Testis (tissue), 3 donors: ENCODE data around the gene TMPRSS13. TPM values are rescaled to one million over a fixed set of nuclear protein-coding genes. Genes with fewer than 3 reads are reported as not detected.

Experiments used
- DNase-seq: peaks from one replicate; pipeline ENCODE4 v3.0.0-alpha.2; 2019
- H3K27ac ChIP-seq, 2 donors: fragments of 200-600 bp; sonication (generic); one replicate each; pipeline ENCODE4 v1.5.1; 2019
- H3K27me3 ChIP-seq: fragments of 200-600 bp; sonication (generic); one replicate; pipeline ENCODE4 v1.5.1; 2019
- H3K36me3 ChIP-seq: fragments of 200-600 bp; sonication (generic); one replicate; pipeline ENCODE4 v1.5.1; 2017; ENCODE audit warnings: low read depth; ENCODE audit errors: missing control alignments
- H3K4me1 ChIP-seq: fragments of 200-600 bp; sonication (generic); one replicate; pipeline ENCODE4 v1.5.1; 2019
- H3K4me3 ChIP-seq, 2 donors: fragments of 200-600 bp; sonication (generic); one replicate each; pipeline ENCODE4 v1.5.1; 2017 to 2019
- H3K9me3 ChIP-seq: fragments of 200-600 bp; sonication (generic); one replicate; pipeline ENCODE4 v1.5.1; 2017
- POLR2A ChIP-seq: fragments of 450-650 bp; IDR thresholded peaks from one replicate; pipeline ENCODE4 v1.6.1; 2017; ENCODE audit warnings: antibody characterized with exemption, mild to moderate bottlenecking, moderate library complexity
- WGBS, 2 donors: methylation state at CpG; one replicate each; pipeline ENCODE4 v1.1.5; 2018; 5-methylcytosine and 5-hydroxymethylcytosine counted together
- intact Hi-C: fragments of 100-400 bp; cut with DNase I; formaldehyde crosslinking; loops from one replicate; pipeline ENCODE4 v1.15.1; 2023; ENCODE audit warnings: low total_unique reads
- polyA plus RNA-seq: library from polyadenylated mRNA; stranded (reverse); fragments of 350-450 nt; fragmentation: Illumina TruSeq; extraction: RNeasy Lipid Tissue Mini Kit (QIAGEN cat#74804); gene quantifications from one replicate; pipeline ENCODE4 v1.2.3, GENCODE V29; 2014; ENCODE audit warnings: low read depth, low replicate concordance; ENCODE audit not compliant: insufficient read depth
- total RNA-seq, 2 donors: library from RNA; depleted of rRNA; stranded (reverse); fragments of >200 nt; gene quantifications; one replicate each; pipeline ENCODE4 v1.2.3, GENCODE V29; 2016
- TF ChIP-seq, protein P1 (sequence below), 3 experiments: fragments of 450-650 bp in 2 of 3; fragments of 200-600 bp in 1 of 3; sonication (generic) in 1 of 3; IDR thresholded peaks; one replicate each; pipeline ENCODE4 v1.5.1; 2016 to 2019; ENCODE audit warnings: antibody characterized with exemption in 3 of 3, mild to moderate bottlenecking in 2 of 3, moderate library complexity in 1 of 3

TMPRSS13 gene
- total and polyA plus RNA-seq, 3 donors from 2014 or later: 0.74 to 0.91 (median 0.87) TPM

DNA sequence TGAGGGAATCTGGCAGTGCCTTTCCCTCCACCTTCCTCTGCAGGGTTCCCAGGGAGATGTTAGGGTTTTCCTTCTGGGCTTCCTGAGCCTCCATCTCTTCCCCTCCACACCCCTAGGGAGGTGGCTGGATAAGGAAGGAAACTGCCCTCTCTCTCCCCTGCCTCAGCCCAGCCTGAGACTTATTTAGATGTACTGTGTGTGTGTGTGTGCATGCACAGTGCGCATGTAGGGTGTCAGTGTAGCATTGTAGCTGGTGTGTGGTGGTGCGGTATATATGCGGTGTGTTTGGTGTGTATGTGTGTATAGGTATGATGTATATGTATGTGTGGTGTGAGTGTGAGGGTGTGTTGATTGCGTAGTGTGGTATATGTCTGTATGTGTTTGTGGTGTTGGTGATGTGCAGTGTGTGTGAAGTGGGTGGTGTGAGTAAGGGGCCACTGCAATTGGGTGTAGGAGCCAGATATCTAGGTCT, 54.3 kb downstream of the TMPRSS13 start:
- no peak for TF ChIP-seq POLR2A
- TF ChIP-seq, protein P1, sequence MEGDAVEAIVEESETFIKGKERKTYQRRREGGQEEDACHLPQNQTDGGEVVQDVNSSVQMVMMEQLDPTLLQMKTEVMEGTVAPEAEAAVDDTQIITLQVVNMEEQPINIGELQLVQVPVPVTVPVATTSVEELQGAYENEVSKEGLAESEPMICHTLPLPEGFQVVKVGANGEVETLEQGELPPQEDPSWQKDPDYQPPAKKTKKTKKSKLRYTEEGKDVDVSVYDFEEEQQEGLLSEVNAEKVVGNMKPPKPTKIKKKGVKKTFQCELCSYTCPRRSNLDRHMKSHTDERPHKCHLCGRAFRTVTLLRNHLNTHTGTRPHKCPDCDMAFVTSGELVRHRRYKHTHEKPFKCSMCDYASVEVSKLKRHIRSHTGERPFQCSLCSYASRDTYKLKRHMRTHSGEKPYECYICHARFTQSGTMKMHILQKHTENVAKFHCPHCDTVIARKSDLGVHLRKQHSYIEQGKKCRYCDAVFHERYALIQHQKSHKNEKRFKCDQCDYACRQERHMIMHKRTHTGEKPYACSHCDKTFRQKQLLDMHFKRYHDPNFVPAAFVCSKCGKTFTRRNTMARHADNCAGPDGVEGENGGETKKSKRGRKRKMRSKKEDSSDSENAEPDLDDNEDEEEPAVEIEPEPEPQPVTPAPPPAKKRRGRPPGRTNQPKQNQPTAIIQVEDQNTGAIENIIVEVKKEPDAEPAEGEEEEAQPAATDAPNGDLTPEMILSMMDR (IDR thresholded peaks at IDR 0.05): no peak
- no peak for DNase-seq
- no peaks in the 10 kb centered on the region for H3K27me3 ChIP-seq
- H3K9me3 ChIP-seq: no peaks in the 10 kb centered on the region
- H3K36me3 ChIP-seq: no peaks in the 10 kb centered on the region
- peak overlapping the region; percentile 85 to 92 for H3K27ac ChIP-seq
- intact Hi-C loops: no loop called here
- WGBS, 2 donors: 47 to 57% methylated on average over 4 of the region's 4 CpGs
- H3K4me1 ChIP-seq: peaks cover 60% of the 10 kb centered on the region
- peak overlapping the region; percentile 54 to 85 for H3K4me3 ChIP-seq

DNA sequence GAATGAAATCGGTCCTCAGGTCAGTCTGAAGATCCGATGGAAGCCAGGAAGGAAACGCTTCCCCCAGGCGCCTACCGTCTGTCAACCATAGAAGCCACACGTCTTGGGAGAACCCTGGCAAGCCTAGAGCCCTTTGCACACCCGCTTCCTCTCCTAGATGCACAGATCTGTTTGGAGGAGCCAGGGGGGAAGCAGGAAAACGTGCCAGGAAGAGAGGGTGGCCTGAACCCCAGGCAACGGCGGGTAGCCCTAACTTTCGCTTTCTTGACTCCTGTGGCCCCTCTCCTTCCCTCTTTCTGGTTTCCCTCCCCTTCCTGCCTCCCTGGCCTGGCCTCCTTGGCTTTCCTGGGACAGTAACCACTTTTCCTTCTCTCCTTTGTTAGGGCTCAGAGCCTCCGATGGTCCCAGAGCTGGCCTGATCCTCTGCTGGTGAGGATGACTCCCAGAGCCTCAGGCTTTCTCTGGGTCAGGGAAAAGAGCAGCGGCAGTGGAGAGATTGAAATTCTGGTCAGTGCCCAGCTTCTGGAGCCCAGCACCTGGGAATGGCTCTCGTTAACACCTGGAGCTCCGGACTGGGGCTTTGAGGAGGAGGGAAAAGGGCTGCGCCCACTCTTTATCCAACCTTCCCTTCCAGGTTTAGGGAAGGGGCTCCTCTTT, 54.8 kb downstream of the TMPRSS13 start:
- peak overlapping the region in 1 of 2 donors; percentile 85 for H3K4me3 ChIP-seq
- H3K9me3 ChIP-seq: no peaks in the 10 kb centered on the region
- H3K4me1 ChIP-seq: peaks cover 64% of the 10 kb centered on the region
- TF ChIP-seq, protein P1 (IDR thresholded peaks at IDR 0.05): no peak
- no peak for TF ChIP-seq POLR2A
- 33 to 37% methylated on average over 12 to 16 of the region's 16 CpGs for WGBS, 2 donors
- no peaks in the 10 kb centered on the region for H3K36me3 ChIP-seq
- DNase-seq: no peak
- H3K27me3 ChIP-seq: no peaks in the 10 kb centered on the region
- intact Hi-C loops: no loop called here
- peak overlapping the region; percentile 46 to 85 for H3K27ac ChIP-seq

DNA sequence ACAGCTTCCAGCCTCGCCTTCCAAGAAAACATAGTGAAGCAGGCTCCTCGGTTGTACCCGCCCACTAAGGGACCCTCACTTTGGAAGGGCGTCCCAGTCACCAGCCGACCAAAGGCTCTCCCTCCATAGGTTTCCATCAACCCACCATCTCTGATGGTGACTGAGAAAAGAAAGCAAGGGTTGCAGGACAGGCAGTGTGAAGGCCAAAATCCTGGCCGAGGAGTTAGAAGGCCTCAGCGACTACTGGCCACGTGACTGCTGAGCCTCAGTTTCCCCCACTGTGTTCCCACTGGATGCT, 55.4 kb downstream of the TMPRSS13 start:
- WGBS, 2 donors: 53 to 62% methylated on average over 8 of the region's 8 CpGs
- intact Hi-C loops: no loop called here
- DNase-seq: no peak
- H3K27ac ChIP-seq: peak overlapping the region; percentile 46 to 85
- no peak overlapping the region for H3K4me3 ChIP-seq
- H3K4me1 ChIP-seq: peaks cover 70% of the 10 kb centered on the region
- no peaks in the 10 kb centered on the region for H3K36me3 ChIP-seq
- H3K27me3 ChIP-seq: no peaks in the 10 kb centered on the region
- no peaks in the 10 kb centered on the region for H3K9me3 ChIP-seq
- TF ChIP-seq, protein P1 (IDR thresholded peaks at IDR 0.05): no peak
- TF ChIP-seq POLR2A: no peak

DNA sequence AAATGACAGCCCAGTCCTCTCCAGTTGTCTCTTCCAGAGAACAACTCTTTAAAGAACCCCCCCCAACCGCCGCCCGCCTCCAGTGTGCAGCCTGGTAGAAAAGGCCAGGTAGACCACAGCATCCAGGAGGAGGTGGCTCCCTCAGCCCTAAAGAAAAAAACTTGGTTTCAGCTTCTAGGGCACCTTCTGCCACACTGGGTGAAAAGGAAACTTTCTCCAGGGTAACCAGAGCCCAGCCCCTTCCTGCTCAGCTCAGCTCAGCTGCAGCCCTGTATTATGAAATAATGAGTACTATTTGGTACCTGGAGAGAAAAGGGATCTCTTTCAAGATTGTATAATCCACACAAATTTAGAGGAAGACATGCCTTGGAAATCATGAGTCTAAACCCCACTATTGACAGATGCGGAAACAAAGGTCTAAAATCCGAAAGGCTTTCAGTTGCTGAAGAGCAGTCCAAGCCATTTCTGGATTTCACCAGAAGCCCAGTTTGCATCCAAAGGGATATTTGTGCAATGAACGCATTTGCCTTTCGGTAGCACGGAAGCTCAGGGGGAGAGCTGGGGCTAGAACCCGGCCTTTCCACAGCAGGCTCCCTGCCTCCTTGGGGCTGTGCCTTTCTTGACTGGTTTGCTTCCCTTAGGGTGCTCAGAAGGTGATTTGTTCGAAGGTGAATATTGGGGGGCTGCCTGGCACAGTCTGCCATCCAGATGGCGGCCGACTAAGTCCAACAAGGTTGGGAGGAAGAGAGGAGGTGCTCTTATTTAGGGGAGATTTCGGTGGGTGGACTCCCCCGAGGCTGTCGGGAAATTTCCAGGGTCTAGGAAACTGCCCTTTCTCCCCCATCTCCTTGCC, 56.0 kb downstream of the TMPRSS13 start:
- TF ChIP-seq, protein P1 (IDR thresholded peaks at IDR 0.05): no peak
- no peak for TF ChIP-seq POLR2A
- peak overlapping the region; percentile 53 to 85 for H3K27ac ChIP-seq
- intact Hi-C loops: no loop called here
- no peaks in the 10 kb centered on the region for H3K9me3 ChIP-seq
- 63 to 77% methylated on average over 14 to 15 of the region's 15 CpGs for WGBS, 2 donors
- no peaks in the 10 kb centered on the region for H3K36me3 ChIP-seq
- H3K27me3 ChIP-seq: no peaks in the 10 kb centered on the region
- H3K4me1 ChIP-seq: peaks cover 76% of the 10 kb centered on the region
- no peak overlapping the region for H3K4me3 ChIP-seq
- no peak for DNase-seq
